Measurements from ENCODE around the gene SLC4A3.

SLC4A3 gene

DNA sequence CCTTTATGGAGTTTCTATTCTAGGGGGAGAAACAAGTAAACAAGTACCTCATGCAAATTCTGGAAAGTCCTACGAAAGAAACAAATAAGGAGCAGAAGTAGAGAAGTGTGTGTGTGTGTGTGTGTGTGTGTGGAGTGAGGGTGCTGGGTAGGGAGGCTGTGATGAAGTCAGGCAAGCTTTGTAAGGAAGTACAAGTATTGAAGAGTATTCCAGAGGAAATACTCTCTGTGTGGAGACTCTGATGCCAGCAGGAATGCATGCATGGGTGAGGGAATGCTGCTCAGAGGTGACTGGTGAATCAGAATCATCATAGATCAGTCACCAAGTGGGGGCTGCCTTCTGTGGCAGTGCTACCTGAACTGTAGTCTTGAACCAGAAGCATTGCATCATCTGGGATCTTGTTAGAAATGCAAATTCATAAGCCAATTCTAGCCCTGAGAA, 34.5 kb downstream of the SLC4A3 start:
- Histone ChIP-seq H3K27me3 (ENCODE audit: control insufficient read depth in 5 of 5, insufficient read depth in 4 of 5, low read length in 5 of 5) (peaks cover 0 to 7% (median 4%) of the 10 kb centered on the region in 5 donors), H3K36me3 (ENCODE audit: control insufficient read depth in 5 of 5, insufficient read depth in 5 of 5, low read length in 5 of 5) (no peaks in the 10 kb centered on the region), H3K4me3 (ENCODE audit: low read depth in 1 of 5, low read length in 5 of 5) (no peak overlapping the region), H3K9ac (ENCODE audit: low read length in 5 of 5) (no peak overlapping the region), H3K9me3 (ENCODE audit: control insufficient read depth in 5 of 5, low read length in 5 of 5) (peaks cover 4 to 17% (median 13%) of the 10 kb centered on the region in 5 donors), H3K4me1 (ENCODE audit: control insufficient read depth in 5 of 5, insufficient read depth in 5 of 5, low read length in 5 of 5) (no peaks in the 10 kb centered on the region), H3K27ac (ENCODE audit: low read depth, low read length) (no peak overlapping the region)

DNA sequence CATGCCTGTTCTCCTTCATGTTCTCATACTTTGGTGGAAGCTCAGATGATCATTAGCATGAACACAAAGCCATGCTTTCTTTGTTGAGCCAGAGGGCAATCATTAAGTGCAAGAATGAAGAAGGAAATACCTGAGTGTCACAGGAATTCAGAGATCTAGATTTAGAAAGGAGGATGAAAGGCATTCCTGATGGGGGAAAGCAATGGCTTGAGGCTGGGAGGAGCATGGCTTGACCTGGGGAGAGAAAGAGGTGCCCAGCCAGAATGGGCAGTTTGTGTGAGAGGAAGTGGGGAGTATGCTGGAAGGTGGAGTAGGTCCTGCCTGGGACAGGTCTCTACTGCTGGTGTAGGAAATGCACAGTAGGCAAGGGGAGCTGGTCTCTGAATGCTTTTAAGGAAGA, 35.1 kb downstream of the SLC4A3 start:
- Histone ChIP-seq H3K9ac (ENCODE audit: low read length in 5 of 5) (no peak overlapping the region), H3K36me3 (ENCODE audit: control insufficient read depth in 5 of 5, insufficient read depth in 5 of 5, low read length in 5 of 5) (no peaks in the 10 kb centered on the region), H3K4me3 (ENCODE audit: low read depth in 1 of 5, low read length in 5 of 5) (no peak overlapping the region), H3K27me3 (ENCODE audit: control insufficient read depth in 5 of 5, insufficient read depth in 4 of 5, low read length in 5 of 5) (peaks cover 0 to 7% (median 4%) of the 10 kb centered on the region in 5 donors), H3K27ac (ENCODE audit: low read depth, low read length) (no peak overlapping the region), H3K4me1 (ENCODE audit: control insufficient read depth in 5 of 5, insufficient read depth in 5 of 5, low read length in 5 of 5) (no peaks in the 10 kb centered on the region), H3K9me3 (ENCODE audit: control insufficient read depth in 5 of 5, low read length in 5 of 5) (peaks cover 4 to 17% (median 13%) of the 10 kb centered on the region in 5 donors)

DNA sequence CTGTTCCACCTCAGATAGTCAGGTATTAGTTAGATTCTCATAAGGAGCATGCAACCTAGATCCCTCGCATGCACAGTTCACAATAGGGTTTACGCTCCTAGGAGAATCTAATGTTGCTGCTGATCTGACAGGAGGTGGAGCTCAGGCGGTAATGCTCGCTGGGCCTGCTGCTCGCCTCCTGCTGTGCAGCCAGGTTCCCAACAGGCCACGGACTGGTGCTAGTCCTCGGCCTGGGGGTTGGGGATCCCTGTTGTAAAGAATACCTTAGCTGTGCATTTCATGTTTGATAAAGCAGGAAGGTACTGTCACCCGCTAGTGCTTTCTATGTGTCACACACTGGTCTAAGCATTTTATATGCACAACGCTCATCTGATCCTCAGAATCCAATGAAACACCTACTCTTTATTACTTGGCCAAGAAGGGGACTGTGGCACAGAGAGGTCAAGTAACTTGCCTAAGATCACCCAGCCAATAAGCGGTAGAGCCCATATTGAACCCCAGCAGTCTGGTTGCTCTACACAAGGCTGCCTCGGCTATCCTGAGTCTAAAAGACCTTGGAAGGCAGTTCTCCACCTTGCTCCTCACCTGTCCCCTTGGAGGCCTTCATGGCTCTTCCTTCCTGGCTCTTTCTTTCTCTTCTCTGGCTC, 35.8 kb downstream of the SLC4A3 start:
- no peak overlapping the region for H3K9ac ChIP-seq (ENCODE audit: low read length in 5 of 5)
- H3K27me3 ChIP-seq (ENCODE audit: control insufficient read depth in 5 of 5, insufficient read depth in 4 of 5, low read length in 5 of 5) = peaks cover 0 to 7% (median 4%) of the 10 kb centered on the region in 5 donors
- no peaks in the 10 kb centered on the region for H3K36me3 ChIP-seq (ENCODE audit: control insufficient read depth in 5 of 5, insufficient read depth in 5 of 5, low read length in 5 of 5)
- H3K27ac ChIP-seq (ENCODE audit: low read depth, low read length) = no peak overlapping the region
- H3K4me3 ChIP-seq (ENCODE audit: low read depth in 1 of 5, low read length in 5 of 5) = no peak overlapping the region
- no peaks in the 10 kb centered on the region for H3K4me1 ChIP-seq (ENCODE audit: control insufficient read depth in 5 of 5, insufficient read depth in 5 of 5, low read length in 5 of 5)
- peaks cover 4 to 17% (median 13%) of the 10 kb centered on the region in 5 donors for H3K9me3 ChIP-seq (ENCODE audit: control insufficient read depth in 5 of 5, low read length in 5 of 5)

DNA sequence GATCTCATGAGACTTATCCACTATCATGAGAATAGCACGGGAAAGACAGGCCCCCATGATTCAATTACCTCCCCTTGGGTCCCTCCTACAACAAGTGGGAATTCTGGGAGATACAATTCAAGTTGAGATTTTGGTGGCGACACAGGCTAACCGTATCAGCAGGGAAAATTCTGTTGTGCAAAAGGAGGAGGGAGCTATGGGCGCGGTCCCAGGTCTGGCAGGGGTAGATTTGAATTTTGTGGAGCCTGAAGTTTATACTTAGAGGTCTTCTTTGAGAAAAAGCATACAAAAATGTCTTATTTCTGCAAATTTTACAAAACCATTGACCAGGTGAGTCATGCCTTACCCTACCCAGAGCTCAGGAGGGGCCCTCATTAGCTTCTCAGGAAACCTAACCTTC, 36.6 kb downstream of the SLC4A3 start:
- H3K27me3 ChIP-seq (ENCODE audit: control insufficient read depth in 5 of 5, insufficient read depth in 4 of 5, low read length in 5 of 5) = peaks cover 0 to 7% (median 4%) of the 10 kb centered on the region in 5 donors
- H3K9me3 ChIP-seq (ENCODE audit: control insufficient read depth in 5 of 5, low read length in 5 of 5) = peaks cover 4 to 17% (median 13%) of the 10 kb centered on the region in 5 donors
- H3K36me3 ChIP-seq (ENCODE audit: control insufficient read depth in 5 of 5, insufficient read depth in 5 of 5, low read length in 5 of 5) = no peaks in the 10 kb centered on the region
- no peak overlapping the region for H3K4me3 ChIP-seq (ENCODE audit: low read depth in 1 of 5, low read length in 5 of 5)
- H3K4me1 ChIP-seq (ENCODE audit: control insufficient read depth in 5 of 5, insufficient read depth in 5 of 5, low read length in 5 of 5) = no peaks in the 10 kb centered on the region
- H3K9ac ChIP-seq (ENCODE audit: low read length in 5 of 5) = no peak overlapping the region
- no peak overlapping the region for H3K27ac ChIP-seq (ENCODE audit: low read depth, low read length)

DNA sequence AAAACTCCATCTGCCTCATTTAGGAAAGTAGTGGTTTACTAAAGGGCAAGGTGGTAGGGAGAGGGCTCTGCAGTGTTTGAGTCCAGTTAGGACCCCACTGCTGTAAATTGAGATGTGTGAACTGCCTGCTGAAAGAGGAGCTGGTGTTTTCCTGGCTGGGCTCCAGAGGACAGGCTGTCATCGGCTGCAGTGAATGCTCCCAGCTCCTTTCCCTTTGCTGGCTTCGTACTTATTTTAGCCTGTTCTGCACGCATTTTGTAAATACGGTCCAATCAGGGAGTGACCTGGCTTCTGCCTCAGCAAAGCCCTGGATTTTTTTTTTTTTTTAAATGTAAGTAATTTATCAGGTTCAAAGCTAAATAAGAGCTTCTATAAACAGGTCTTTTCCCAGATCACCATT, 37.5 kb downstream of the SLC4A3 start:
- no peak overlapping the region for H3K9ac ChIP-seq (ENCODE audit: low read length in 5 of 5)
- H3K27ac ChIP-seq (ENCODE audit: low read depth, low read length) = no peak overlapping the region
- H3K9me3 ChIP-seq (ENCODE audit: control insufficient read depth in 5 of 5, low read length in 5 of 5) = peaks cover 4 to 17% (median 13%) of the 10 kb centered on the region in 5 donors
- peaks cover 0 to 6% (median 3%) of the 10 kb centered on the region in 5 donors for H3K27me3 ChIP-seq (ENCODE audit: control insufficient read depth in 5 of 5, insufficient read depth in 4 of 5, low read length in 5 of 5)
- H3K36me3 ChIP-seq (ENCODE audit: control insufficient read depth in 5 of 5, insufficient read depth in 5 of 5, low read length in 5 of 5) = no peaks in the 10 kb centered on the region
- no peaks in the 10 kb centered on the region for H3K4me1 ChIP-seq (ENCODE audit: control insufficient read depth in 5 of 5, insufficient read depth in 5 of 5, low read length in 5 of 5)
- no peak overlapping the region for H3K4me3 ChIP-seq (ENCODE audit: low read depth in 1 of 5, low read length in 5 of 5)

DNA sequence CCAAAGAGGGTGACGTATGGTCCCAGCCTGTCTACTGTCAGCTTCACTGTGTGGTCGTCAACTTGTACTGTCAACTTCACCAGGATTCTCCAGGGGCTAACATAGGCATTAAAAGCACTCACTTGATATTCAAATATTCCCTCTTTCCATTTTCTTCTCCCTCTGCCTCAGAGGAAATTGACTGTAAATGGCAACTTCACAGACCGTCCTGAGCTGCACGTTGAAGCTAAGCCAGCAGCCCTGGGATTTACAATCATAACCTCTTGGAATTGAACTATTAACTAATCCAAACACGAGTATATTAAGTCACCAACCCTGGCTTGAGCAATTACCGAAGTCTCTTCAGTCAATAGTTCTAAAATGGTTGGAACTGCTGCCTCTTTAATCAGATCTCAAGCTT, 38.5 kb downstream of the SLC4A3 start:
- Histone ChIP-seq H3K4me1 (ENCODE audit: control insufficient read depth in 5 of 5, insufficient read depth in 5 of 5, low read length in 5 of 5) (no peaks in the 10 kb centered on the region), H3K4me3 (ENCODE audit: low read depth in 1 of 5, low read length in 5 of 5) (no peak overlapping the region), H3K27ac (ENCODE audit: low read depth, low read length) (no peak overlapping the region), H3K9ac (ENCODE audit: low read length in 5 of 5) (no peak overlapping the region), H3K9me3 (ENCODE audit: control insufficient read depth in 5 of 5, low read length in 5 of 5) (peaks cover 4 to 12% (median 10%) of the 10 kb centered on the region in 5 donors), H3K27me3 (ENCODE audit: control insufficient read depth in 5 of 5, insufficient read depth in 4 of 5, low read length in 5 of 5) (peaks cover 0 to 6% (median 3%) of the 10 kb centered on the region in 5 donors), H3K36me3 (ENCODE audit: control insufficient read depth in 5 of 5, insufficient read depth in 5 of 5, low read length in 5 of 5) (no peaks in the 10 kb centered on the region)

DNA sequence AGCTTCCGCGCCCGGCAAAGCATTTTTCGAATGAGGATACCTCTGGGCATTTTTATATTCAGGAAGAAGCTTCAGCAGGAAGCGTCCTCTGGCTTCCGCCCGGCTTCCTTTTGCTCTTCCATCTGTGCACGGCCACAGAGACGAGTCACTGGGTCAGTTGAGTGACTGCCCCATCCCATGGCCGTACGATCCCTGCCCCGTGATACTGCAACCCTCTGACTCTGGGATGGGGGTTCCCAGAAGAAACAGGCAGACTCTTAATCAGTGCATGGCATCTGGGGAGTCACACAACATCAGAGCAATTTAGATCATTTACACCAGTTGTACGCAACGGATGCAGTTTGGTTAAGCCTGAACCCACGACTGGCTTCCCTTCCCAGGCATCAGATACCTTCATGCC, 40.9 kb downstream of the SLC4A3 start:
- Histone ChIP-seq H3K36me3 (ENCODE audit: control insufficient read depth in 5 of 5, insufficient read depth in 5 of 5, low read length in 5 of 5) (no peaks in the 10 kb centered on the region), H3K27ac (ENCODE audit: low read depth, low read length) (no peak overlapping the region), H3K4me1 (ENCODE audit: control insufficient read depth in 5 of 5, insufficient read depth in 5 of 5, low read length in 5 of 5) (no peaks in the 10 kb centered on the region), H3K27me3 (ENCODE audit: control insufficient read depth in 5 of 5, insufficient read depth in 4 of 5, low read length in 5 of 5) (peaks cover 0 to 11% (median 3%) of the 10 kb centered on the region in 5 donors), H3K9me3 (ENCODE audit: control insufficient read depth in 5 of 5, low read length in 5 of 5) (no peaks in the 10 kb centered on the region), H3K4me3 (ENCODE audit: low read depth in 1 of 5, low read length in 5 of 5) (no peak overlapping the region), H3K9ac (ENCODE audit: low read length in 5 of 5) (no peak overlapping the region)

DNA sequence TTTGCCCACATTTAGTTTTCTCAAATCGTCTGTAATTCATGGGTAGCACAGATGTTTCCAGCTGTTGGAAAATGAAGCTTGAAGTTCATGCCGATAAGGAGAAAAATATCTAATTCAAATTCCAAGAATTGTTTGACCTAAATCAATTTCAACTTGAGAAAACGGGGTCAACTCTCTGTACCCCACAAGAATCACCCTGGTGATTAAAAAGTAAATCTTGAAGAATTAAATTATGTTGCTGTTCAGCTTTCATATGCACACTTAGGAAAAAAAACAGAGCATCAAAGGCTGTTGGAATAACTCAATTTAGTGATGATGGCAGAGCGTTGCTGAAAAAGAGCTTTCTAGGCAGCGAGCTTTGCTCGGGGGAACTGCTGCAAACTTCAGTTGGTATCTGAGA, 43.0 kb downstream of the SLC4A3 start:
- H3K4me3 ChIP-seq (ENCODE audit: low read depth in 1 of 5, low read length in 5 of 5) = no peak overlapping the region
- H3K36me3 ChIP-seq (ENCODE audit: control insufficient read depth in 5 of 5, insufficient read depth in 5 of 5, low read length in 5 of 5) = no peaks in the 10 kb centered on the region
- no peak overlapping the region for H3K27ac ChIP-seq (ENCODE audit: low read depth, low read length)
- no peaks in the 10 kb centered on the region for H3K4me1 ChIP-seq (ENCODE audit: control insufficient read depth in 5 of 5, insufficient read depth in 5 of 5, low read length in 5 of 5)
- no peaks in the 10 kb centered on the region for H3K9me3 ChIP-seq (ENCODE audit: control insufficient read depth in 5 of 5, low read length in 5 of 5)
- no peak overlapping the region for H3K9ac ChIP-seq (ENCODE audit: low read length in 5 of 5)
- peaks cover 0 to 16% (median 3%) of the 10 kb centered on the region in 5 donors for H3K27me3 ChIP-seq (ENCODE audit: control insufficient read depth in 5 of 5, insufficient read depth in 4 of 5, low read length in 5 of 5)

DNA sequence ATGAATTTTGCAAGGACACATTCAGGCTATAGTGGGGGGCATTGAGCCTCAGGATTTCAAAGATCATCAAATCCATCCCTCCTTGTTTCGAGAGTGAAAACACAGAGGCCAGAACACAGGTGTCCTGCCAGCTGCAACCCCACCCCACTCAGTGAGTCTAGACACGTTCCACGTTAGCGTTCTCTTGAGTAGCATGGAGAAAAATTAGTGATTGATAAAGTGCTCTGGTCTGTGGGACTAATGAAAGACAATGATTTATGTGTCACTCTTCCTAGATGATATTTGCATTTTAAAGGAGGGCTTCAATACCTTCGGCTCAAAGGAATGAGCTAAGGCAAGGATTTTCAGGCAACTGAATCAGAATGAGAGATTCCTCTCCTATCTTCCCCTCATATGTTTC, 43.8 kb downstream of the SLC4A3 start:
- Histone ChIP-seq H3K4me1 (ENCODE audit: control insufficient read depth in 5 of 5, insufficient read depth in 5 of 5, low read length in 5 of 5) (no peaks in the 10 kb centered on the region), H3K27ac (ENCODE audit: low read depth, low read length) (no peak overlapping the region), H3K9me3 (ENCODE audit: control insufficient read depth in 5 of 5, low read length in 5 of 5) (no peaks in the 10 kb centered on the region), H3K27me3 (ENCODE audit: control insufficient read depth in 5 of 5, insufficient read depth in 4 of 5, low read length in 5 of 5) (peaks cover 0 to 16% (median 3%) of the 10 kb centered on the region in 5 donors), H3K4me3 (ENCODE audit: low read depth in 1 of 5, low read length in 5 of 5) (no peak overlapping the region), H3K36me3 (ENCODE audit: control insufficient read depth in 5 of 5, insufficient read depth in 5 of 5, low read length in 5 of 5) (no peaks in the 10 kb centered on the region), H3K9ac (ENCODE audit: low read length in 5 of 5) (no peak overlapping the region)

DNA sequence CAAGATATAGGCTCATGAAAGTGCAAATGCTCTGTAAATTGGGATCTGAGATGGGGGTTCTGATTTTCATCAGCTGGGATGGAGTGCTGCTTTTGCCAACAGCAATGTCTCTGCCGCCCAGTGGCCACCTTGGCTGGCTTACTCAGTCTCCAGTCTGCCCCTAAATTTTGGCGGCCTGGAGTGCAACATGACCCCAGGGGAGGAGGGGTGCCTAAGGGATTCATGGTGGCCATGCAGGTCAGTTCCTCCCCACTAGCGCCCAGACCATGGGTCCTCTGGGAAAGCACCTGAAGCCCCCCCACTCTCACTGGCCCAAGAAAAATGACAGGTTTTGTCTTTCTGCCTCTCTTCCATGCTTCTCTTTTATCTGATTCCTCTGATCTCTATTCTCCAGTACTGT, 45.0 kb downstream of the SLC4A3 start:
- Histone ChIP-seq H3K4me1 (ENCODE audit: control insufficient read depth in 5 of 5, insufficient read depth in 5 of 5, low read length in 5 of 5) (no peaks in the 10 kb centered on the region), H3K27me3 (ENCODE audit: control insufficient read depth in 5 of 5, insufficient read depth in 4 of 5, low read length in 5 of 5) (peaks cover 0 to 16% (median 3%) of the 10 kb centered on the region in 5 donors), H3K36me3 (ENCODE audit: control insufficient read depth in 5 of 5, insufficient read depth in 5 of 5, low read length in 5 of 5) (no peaks in the 10 kb centered on the region), H3K9ac (ENCODE audit: low read length in 5 of 5) (no peak overlapping the region), H3K27ac (ENCODE audit: low read depth, low read length) (no peak overlapping the region), H3K9me3 (ENCODE audit: control insufficient read depth in 5 of 5, low read length in 5 of 5) (no peaks in the 10 kb centered on the region), H3K4me3 (ENCODE audit: low read depth in 1 of 5, low read length in 5 of 5) (no peak overlapping the region)

All from subcutaneous abdominal adipose tissue (tissue), 5 donors.